ENCODE results near the gene PLAC8. TPM values are rescaled to one million over a fixed set of nuclear protein-coding genes. Genes with fewer than 3 reads are reported as not detected.
"Not testable (repeated sequence)": the region's sequence is repeated elsewhere in the genome, so short reads cannot be mapped to it uniquely, and the experiment has no call there.

The PLAC8 gene
- total RNA-seq: 10 to 100 TPM; 11.8 to 14.9 (median 14.3) TPM

GRCh38 chr4:83114576-83114975 is at the start of gene PLAC8:
TSS of gene PLAC8 (minus strand) at chr4:83114729. CDS start at chr4:83107921, 6,808 bp downstream.
- DNase-seq (no peak), ATAC-seq (peak; percentile 42 to 44)
- Mint-ChIP-seq H3K27me3 (ENCODE audit: low read depth) (no peaks in the 10 kb centered on the region), H3K4me3 (peak within 1 kb of the TSS; percentile 90), H3K36me3 (ENCODE audit: insufficient read depth) (no peaks in the 10 kb centered on the region), H3K4me1 (ENCODE audit: low read depth) (peaks cover 53% of the 10 kb centered on the region), H3K9me3 (no peaks in the 10 kb centered on the region)

- Mint-ChIP-seq H3K27me3 (ENCODE audit: low read depth) (no peaks in the 10 kb centered on the region), H3K9me3 (no peaks in the 10 kb centered on the region), H3K36me3 (ENCODE audit: insufficient read depth) (no peaks in the 10 kb centered on the region), H3K4me1 (ENCODE audit: low read depth) (peaks cover 25% of the 10 kb centered on the region), H3K4me3 (no peak overlapping the region)
- no peak for DNase-seq
- ATAC-seq: no peak
These were observed 38.9 kb upstream of the PLAC8 start for GRCh38 chr4:83153417-83153816.

GRCh38 chr4:83152746-83153145 is 38.2 kb upstream of the PLAC8 start:
- ATAC-seq: no peak
- Mint-ChIP-seq H3K9me3 (no peaks in the 10 kb centered on the region), H3K4me3 (no peak overlapping the region), H3K4me1 (ENCODE audit: low read depth) (peaks cover 25% of the 10 kb centered on the region), H3K27me3 (ENCODE audit: low read depth) (no peaks in the 10 kb centered on the region), H3K36me3 (ENCODE audit: insufficient read depth) (no peaks in the 10 kb centered on the region)
- DNase-seq: no peak

DNA sequence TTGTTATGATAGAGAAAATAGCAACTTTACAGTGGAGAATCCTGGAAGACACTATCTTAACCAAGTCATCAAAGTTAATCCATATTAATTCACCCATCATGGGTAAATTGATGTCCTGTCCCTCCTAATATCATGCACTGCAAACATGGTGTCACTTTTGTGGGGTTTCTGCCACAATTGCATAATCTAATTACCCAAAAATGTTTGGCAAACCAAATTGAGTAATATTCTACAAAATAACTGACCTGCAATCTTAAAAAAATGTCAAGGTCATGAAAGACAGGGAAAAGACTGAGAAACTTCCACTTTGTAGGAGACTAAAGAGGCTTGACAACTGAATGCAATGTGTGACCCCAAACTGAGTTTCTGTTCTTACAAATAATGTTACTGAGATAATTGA is 37.1 kb upstream of the PLAC8 start:
- Mint-ChIP-seq H3K4me3 (no peak overlapping the region), H3K36me3 (ENCODE audit: insufficient read depth) (no peaks in the 10 kb centered on the region), H3K9me3 (no peaks in the 10 kb centered on the region), H3K4me1 (ENCODE audit: low read depth) (peaks cover 25% of the 10 kb centered on the region), H3K27me3 (ENCODE audit: low read depth) (no peaks in the 10 kb centered on the region)
- DNase-seq (no peak), ATAC-seq (no peak)

GRCh38 chr4:83150653-83151330 is 36.3 kb upstream of the PLAC8 start:
- H3K36me3 Mint-ChIP-seq (ENCODE audit: insufficient read depth): no peaks in the 10 kb centered on the region
- no peaks in the 10 kb centered on the region for H3K27me3 Mint-ChIP-seq (ENCODE audit: low read depth)
- peaks cover 29% of the 10 kb centered on the region for H3K4me1 Mint-ChIP-seq (ENCODE audit: low read depth)
- DNase-seq: no peak
- ATAC-seq: no peak
- H3K9me3 Mint-ChIP-seq: no peaks in the 10 kb centered on the region
- no peak overlapping the region for H3K4me3 Mint-ChIP-seq

DNA sequence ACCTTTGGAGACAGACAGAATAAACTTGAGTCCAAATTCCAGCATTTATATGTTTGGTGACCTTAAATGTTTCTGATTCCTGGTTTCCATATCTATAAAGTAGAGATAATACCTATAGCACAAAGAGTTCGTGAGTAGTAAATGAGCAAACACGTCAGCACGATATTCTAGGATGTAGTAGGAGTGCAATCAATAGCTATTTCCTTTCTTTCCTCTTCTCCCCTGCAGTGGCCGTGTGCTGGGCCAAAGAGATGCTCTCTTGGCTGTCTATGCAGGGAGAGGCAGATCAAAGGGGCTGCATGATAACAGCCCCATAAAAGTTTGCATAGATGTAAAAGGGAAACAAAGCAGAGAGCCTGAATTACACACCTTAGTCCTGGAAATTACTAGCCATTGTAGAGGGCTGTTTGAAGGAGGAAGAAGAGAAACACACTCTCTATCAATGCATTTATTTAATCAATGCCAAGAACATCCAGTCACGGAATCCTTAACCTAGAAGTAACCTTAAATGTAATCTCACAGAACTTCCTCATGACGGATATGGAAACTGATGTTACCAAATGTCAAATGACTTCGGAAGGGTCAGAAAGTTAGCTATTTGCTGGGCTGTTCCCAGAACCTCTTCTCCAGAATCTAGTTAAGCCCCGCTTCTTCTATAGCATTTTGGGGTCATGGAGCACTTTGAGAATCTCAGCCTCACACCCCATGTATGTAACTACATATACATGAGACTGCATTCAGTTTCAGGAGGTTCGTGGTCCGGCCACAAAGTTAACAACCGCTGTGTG is 35.5 kb upstream of the PLAC8 start:
- ATAC-seq: no peak
- no peaks in the 10 kb centered on the region for H3K36me3 Mint-ChIP-seq (ENCODE audit: insufficient read depth)
- DNase-seq: no peak

GRCh38 chr4:83146841-83147240 is 32.3 kb upstream of the PLAC8 start:
- Mint-ChIP-seq H3K4me1 (ENCODE audit: low read depth) (peaks cover 20% of the 10 kb centered on the region), H3K4me3 (no peak overlapping the region), H3K27me3 (ENCODE audit: low read depth) (no peaks in the 10 kb centered on the region), H3K9me3 (no peaks in the 10 kb centered on the region), H3K36me3 (ENCODE audit: insufficient read depth) (no peaks in the 10 kb centered on the region)
- no peak for ATAC-seq
- DNase-seq: no peak

More for the DNA sequence above, 35.5 kb upstream of the PLAC8 start:
- H3K9me3 Mint-ChIP-seq: no peaks in the 10 kb centered on the region
- H3K4me3 Mint-ChIP-seq: no peak overlapping the region
- peaks cover 30% of the 10 kb centered on the region for H3K4me1 Mint-ChIP-seq (ENCODE audit: low read depth)
- no peaks in the 10 kb centered on the region for H3K27me3 Mint-ChIP-seq (ENCODE audit: low read depth)

- H3K4me3 Mint-ChIP-seq; DNase-seq; H3K27me3 Mint-ChIP-seq (ENCODE audit: low read depth); H3K9me3 Mint-ChIP-seq; H3K36me3 Mint-ChIP-seq (ENCODE audit: insufficient read depth): not testable (repeated sequence)
- peak; percentile 74 to 79 for ATAC-seq
- H3K4me1 Mint-ChIP-seq (ENCODE audit: low read depth): peaks cover 20% of the 10 kb centered on the region
These were observed 31.2 kb upstream of the PLAC8 start for GRCh38 chr4:83145776-83146175.

- H3K4me3 Mint-ChIP-seq: no peak overlapping the region
- no peak for ATAC-seq
- peaks cover 2% of the 10 kb centered on the region for H3K36me3 Mint-ChIP-seq (ENCODE audit: insufficient read depth)
- DNase-seq: no peak
- peaks cover 10% of the 10 kb centered on the region for H3K9me3 Mint-ChIP-seq
- peaks cover 26% of the 10 kb centered on the region for H3K4me1 Mint-ChIP-seq (ENCODE audit: low read depth)
- H3K27me3 Mint-ChIP-seq (ENCODE audit: low read depth): no peaks in the 10 kb centered on the region
These were observed 25.1 kb upstream of the PLAC8 start for GRCh38 chr4:83139514-83140156.

GRCh38 chr4:83138946-83139345 is 24.4 kb upstream of the PLAC8 start:
- Mint-ChIP-seq H3K4me1 (ENCODE audit: low read depth) (peaks cover 26% of the 10 kb centered on the region), H3K36me3 (ENCODE audit: insufficient read depth) (peaks cover 6% of the 10 kb centered on the region), H3K4me3 (no peak overlapping the region), H3K27me3 (ENCODE audit: low read depth) (no peaks in the 10 kb centered on the region), H3K9me3 (peaks cover 15% of the 10 kb centered on the region)
- peak; percentile 11 for DNase-seq
- peak; percentile 77 to 96 for ATAC-seq

DNA sequence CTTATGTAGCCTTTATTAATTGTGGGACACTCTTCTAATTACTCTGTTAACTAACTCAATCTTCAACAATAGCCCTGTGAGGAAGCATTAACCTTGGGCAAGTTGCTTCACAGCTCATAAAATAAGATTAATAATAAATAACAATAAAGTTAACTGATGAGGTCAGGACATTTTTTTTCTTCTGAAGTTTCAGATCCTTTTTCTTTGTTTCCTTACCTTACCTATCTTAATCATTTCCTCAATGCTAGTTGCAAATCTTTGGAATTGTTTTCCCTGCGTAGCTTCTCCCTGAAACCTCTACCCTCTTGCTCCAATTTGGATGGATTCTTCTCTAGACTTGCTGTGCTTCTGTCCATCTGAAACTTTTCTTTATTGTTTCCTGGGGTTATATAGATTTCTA is 17.5 kb upstream of the PLAC8 start:
- peaks cover 10% of the 10 kb centered on the region for H3K9me3 Mint-ChIP-seq
- no peaks in the 10 kb centered on the region for H3K27me3 Mint-ChIP-seq (ENCODE audit: low read depth)
- no peak for ATAC-seq
- no peak for DNase-seq
- H3K36me3 Mint-ChIP-seq (ENCODE audit: insufficient read depth): peaks cover 6% of the 10 kb centered on the region
- H3K4me1 Mint-ChIP-seq (ENCODE audit: low read depth): no peaks in the 10 kb centered on the region
- no peak overlapping the region for H3K4me3 Mint-ChIP-seq

GRCh38 chr4:83129264-83129663 is 14.7 kb upstream of the PLAC8 start:
- DNase-seq: no peak
- H3K4me1 Mint-ChIP-seq (ENCODE audit: low read depth): peaks cover 13% of the 10 kb centered on the region
- ATAC-seq: no peak
- peaks cover 3% of the 10 kb centered on the region for H3K36me3 Mint-ChIP-seq (ENCODE audit: insufficient read depth)
- H3K27me3 Mint-ChIP-seq (ENCODE audit: low read depth): no peaks in the 10 kb centered on the region
- no peak overlapping the region for H3K4me3 Mint-ChIP-seq
- H3K9me3 Mint-ChIP-seq: peaks cover under 1% of the 10 kb centered on the region

- Mint-ChIP-seq H3K4me3 (no peak overlapping the region), H3K27me3 (ENCODE audit: low read depth) (no peaks in the 10 kb centered on the region), H3K36me3 (ENCODE audit: insufficient read depth) (no peaks in the 10 kb centered on the region), H3K9me3 (no peaks in the 10 kb centered on the region), H3K4me1 (ENCODE audit: low read depth) (peaks cover 16% of the 10 kb centered on the region)
- ATAC-seq (no peak), DNase-seq (no peak)
These were observed 13.9 kb upstream of the PLAC8 start for GRCh38 chr4:83128240-83128929.

DNA sequence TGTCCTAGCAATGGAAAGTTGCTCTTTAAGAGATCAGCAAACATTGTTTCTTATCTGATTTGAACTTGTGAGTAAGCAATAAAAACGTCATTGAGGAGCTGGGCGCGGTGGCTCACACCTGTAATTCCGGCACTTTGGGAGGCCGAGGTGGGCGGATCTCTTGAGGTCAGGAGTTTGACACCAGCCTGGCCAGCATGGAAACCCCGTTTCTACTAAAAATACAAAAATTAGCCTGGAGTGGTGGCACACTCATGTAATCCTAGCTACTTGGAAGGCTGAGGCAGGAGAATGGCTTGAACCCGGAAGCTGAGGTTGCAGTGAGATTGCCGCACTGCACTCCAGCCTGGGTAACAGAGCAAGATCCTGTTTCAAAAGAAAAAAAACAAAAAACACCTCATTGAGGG is 11.2 kb upstream of the PLAC8 start:
- ATAC-seq (peak; percentile 40 to 48), DNase-seq (peak; percentile 33)
- Mint-ChIP-seq H3K27me3 (ENCODE audit: low read depth) (no peaks in the 10 kb centered on the region), H3K4me3 (peak overlapping the region; percentile 46), H3K4me1 (ENCODE audit: low read depth) (peaks cover 16% of the 10 kb centered on the region), H3K36me3 (ENCODE audit: insufficient read depth) (no peaks in the 10 kb centered on the region), H3K9me3 (no peaks in the 10 kb centered on the region)
